Mesothelial cell of epicardium (in vitro differentiated cells): Measurements from ENCODE around the gene PC. TPM values are rescaled to one million over a fixed set of nuclear protein-coding genes. Genes with fewer than 3 reads are reported as not detected.
"Not testable (repeated sequence)": the region's sequence is repeated elsewhere in the genome, so short reads cannot be mapped to it uniquely, and the experiment has no call there.

Source experiments
- DNase-seq, 2 experiments: peaks; one replicate each; pipeline ENCODE4 v3.0.0; 2021; ENCODE audit warnings: low spot score in 2 of 2; ENCODE audit not compliant: unreplicated experiment in 2 of 2
- H3K27ac Mint-ChIP-seq: 2 replicates; pipeline ENCODE4 v1.8.0; 2021; ENCODE audit warnings: mixed read lengths
- H3K27me3 Mint-ChIP-seq: 2 replicates; pipeline ENCODE4 v1.8.0; 2021; ENCODE audit warnings: low read depth, mixed read lengths
- H3K36me3 Mint-ChIP-seq: 2 replicates; pipeline ENCODE4 v1.8.0; 2021; ENCODE audit warnings: mixed read lengths
- H3K4me1 Mint-ChIP-seq: 2 replicates; pipeline ENCODE4 v1.8.0; 2021; ENCODE audit warnings: mixed read lengths
- H3K4me3 Mint-ChIP-seq: 2 replicates; pipeline ENCODE4 v1.8.0; 2021; ENCODE audit warnings: mild to moderate bottlenecking, moderate library complexity, mixed read lengths
- H3K9me3 Mint-ChIP-seq: 2 replicates; pipeline ENCODE4 v1.8.0; 2021; ENCODE audit warnings: mixed read lengths
- microRNA-seq: library from miRNA; unstranded; fragments of <30 nt; microRNA quantifications from one replicate; pipeline ENCODE4 v1.2.0, GENCODE V29; 2021; ENCODE audit warnings: inconsistent platforms, mixed read lengths
- total RNA-seq: library from RNA; stranded (reverse); gene quantifications from 3 replicates; pipeline ENCODE4 v1.2.1, GENCODE V29; 2021
- TF ChIP-seq, protein P1 (sequence below): fragments of 200-600 bp; sonication (generic); IDR thresholded peaks from one replicate; pipeline ENCODE4 v1.5.0; 2021; ENCODE audit warnings: antibody characterized with exemption; ENCODE audit not compliant: unreplicated experiment

The PC gene
- total RNA-seq, 1 donor from 2014 or later = 9.5 TPM

DNA sequence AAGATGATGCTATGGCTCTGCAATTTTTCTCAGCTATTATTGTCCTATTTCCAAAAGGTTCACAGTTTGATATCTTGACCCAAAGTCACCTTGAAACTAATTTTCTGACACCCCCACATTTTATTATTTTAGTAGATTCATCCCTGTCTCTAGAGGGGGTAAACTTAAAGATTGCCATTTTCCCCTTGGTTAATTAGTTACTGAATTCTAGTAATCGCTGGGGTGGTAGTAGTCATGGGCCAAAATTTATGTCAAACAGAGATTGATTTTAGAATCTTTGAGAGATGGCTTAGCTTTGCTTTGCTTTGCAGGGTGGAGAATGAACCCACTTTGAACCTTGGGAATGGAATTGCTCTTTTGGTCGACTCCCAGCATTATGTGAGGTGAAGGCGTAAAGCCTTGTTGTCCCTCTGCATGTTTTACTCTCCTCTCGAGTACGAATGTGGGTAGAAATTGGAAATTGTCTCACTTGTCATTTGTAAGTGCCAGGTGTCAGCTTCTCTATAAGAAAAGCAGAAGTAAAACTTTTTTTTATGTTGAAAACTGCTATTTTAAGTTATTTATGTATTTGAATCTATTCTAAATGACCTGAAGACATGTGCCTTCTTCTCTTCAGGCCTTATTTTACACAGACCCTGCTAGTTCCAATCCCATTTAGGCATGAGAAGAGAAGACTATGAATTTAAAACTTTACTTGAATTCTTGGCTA, 157.3 kb downstream of the PC start:
- Mint-ChIP-seq H3K36me3 (peaks cover 6% of the 10 kb centered on the region), H3K27ac (no peak overlapping the region), H3K4me1 (no peaks in the 10 kb centered on the region), H3K27me3 (no peaks in the 10 kb centered on the region), H3K4me3 (no peak overlapping the region), H3K9me3 (no peaks in the 10 kb centered on the region)
- no peak for DNase-seq
- TF ChIP-seq, protein P1, sequence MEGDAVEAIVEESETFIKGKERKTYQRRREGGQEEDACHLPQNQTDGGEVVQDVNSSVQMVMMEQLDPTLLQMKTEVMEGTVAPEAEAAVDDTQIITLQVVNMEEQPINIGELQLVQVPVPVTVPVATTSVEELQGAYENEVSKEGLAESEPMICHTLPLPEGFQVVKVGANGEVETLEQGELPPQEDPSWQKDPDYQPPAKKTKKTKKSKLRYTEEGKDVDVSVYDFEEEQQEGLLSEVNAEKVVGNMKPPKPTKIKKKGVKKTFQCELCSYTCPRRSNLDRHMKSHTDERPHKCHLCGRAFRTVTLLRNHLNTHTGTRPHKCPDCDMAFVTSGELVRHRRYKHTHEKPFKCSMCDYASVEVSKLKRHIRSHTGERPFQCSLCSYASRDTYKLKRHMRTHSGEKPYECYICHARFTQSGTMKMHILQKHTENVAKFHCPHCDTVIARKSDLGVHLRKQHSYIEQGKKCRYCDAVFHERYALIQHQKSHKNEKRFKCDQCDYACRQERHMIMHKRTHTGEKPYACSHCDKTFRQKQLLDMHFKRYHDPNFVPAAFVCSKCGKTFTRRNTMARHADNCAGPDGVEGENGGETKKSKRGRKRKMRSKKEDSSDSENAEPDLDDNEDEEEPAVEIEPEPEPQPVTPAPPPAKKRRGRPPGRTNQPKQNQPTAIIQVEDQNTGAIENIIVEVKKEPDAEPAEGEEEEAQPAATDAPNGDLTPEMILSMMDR = no peak

DNA sequence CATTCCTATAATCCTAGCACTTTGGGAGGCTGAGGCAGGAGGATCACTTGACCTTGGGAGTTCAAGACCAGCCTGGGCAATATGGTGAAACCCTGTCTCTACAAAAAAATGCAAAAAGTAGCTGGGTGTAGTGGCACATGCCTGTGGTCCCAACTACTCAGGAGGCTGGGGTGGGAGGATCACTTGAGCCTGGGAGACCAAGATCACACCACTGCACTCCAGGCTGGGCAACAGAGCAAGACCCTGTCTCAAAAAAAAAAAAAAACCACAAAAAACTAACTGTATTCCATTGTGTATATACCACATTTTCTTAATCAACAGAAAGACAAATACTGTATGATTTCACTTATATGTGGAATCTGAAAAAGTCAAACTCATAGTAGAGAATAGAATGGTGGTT, 158.4 kb downstream of the PC start:
- not testable (repeated sequence) for H3K36me3 Mint-ChIP-seq, H3K27ac Mint-ChIP-seq, H3K4me1 Mint-ChIP-seq, H3K9me3 Mint-ChIP-seq, H3K27me3 Mint-ChIP-seq, DNase-seq, H3K4me3 Mint-ChIP-seq

Small RNA genes lying within 50 kb of the gene (microRNA-seq; reads per million reads assigned to microRNA genes)
- gene MIR3163 = not detected

Other genes with a start within 250 kb of the PC start
- 62.0 to 63.4 TPM (median 62.4 TPM) in 3 replicates for gene SPTBN2, start 229.2 kb downstream of the PC start, total RNA-seq
- 27.0 to 27.8 TPM (median 27.2 TPM) in 3 replicates for gene RCE1, start 114.9 kb downstream of the PC start, total RNA-seq
- gene LRFN4, start 101.3 kb downstream of the PC start, total RNA-seq = 26.6 to 28.1 TPM (median 27.5 TPM) in 3 replicates
- not detected in 3 replicates for gene C11orf86, start 16.9 kb upstream of the PC start, total RNA-seq
- gene SYT12, start 64.8 kb upstream of the PC start, total RNA-seq = 0.24 to 0.40 TPM (median 0.34 TPM) in 3 replicates
- 19.1 to 20.7 TPM (median 19.5 TPM) in 3 replicates for gene RHOD, start 98.5 kb upstream of the PC start, total RNA-seq
- 135 to 142 TPM (median 138 TPM) in 3 replicates for gene KDM2A, start 160.9 kb upstream of the PC start, total RNA-seq